Ureter (tissue), 1 donor: ENCODE results near the gene HOXA6. TPM values are rescaled to one million over a fixed set of nuclear protein-coding genes. Genes with fewer than 3 reads are reported as not detected.
A peak's percentile ranks its signal among the peaks of the same experiment; 100 is the strongest.

Experiments
- DNase-seq: peaks from one replicate; pipeline ENCODE4 v3.0.0-alpha.2; 2020; ENCODE audit warnings: low spot score
- total RNA-seq: library from RNA; stranded (reverse); gene quantifications from one replicate; pipeline ENCODE4 v1.2.4, GENCODE V29; 2023
- donor health status: DM: yes; HTN: yes; CAD: no.

HOXA6 gene
- 8.5 TPM for total RNA-seq

- peak; percentile 81 for DNase-seq
Measured at GRCh38 chr7:27147199-27148030, at the start of gene HOXA6. Gene HOXA6, minus strand, starts transcription at chr7:27147774. Its CDS starts 25 bp downstream, at chr7:27147749.

- DNase-seq, result peak; percentile 91
Measured at GRCh38 chr7:27196287-27196767, 48.8 kb upstream of the HOXA6 start.

- peak; percentile 45 for DNase-seq
Measured at GRCh38 chr7:27194686-27195379, 47.3 kb upstream of the HOXA6 start.

DNA sequence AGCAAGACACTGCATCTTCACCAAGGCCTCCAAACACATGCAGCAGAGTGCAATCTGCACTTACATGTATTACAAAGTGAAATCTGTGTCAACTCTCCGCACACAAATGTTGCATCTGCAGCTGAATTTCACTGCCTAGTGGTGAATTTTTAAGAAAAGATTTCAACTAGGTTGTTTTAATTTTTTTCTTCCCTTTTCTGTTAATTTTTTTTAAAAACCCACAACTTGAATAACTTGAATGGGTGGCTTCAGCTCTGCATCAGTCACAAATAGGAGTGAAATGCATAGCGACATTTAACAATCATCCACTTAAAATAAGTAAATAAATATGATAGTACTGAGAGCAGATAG lies 46.4 kb upstream of the HOXA6 start:
- DNase-seq, result no peak

GRCh38 chr7:27193335-27194001 lies 45.9 kb upstream of the HOXA6 start:
- peak; percentile 42 for DNase-seq

DNA sequence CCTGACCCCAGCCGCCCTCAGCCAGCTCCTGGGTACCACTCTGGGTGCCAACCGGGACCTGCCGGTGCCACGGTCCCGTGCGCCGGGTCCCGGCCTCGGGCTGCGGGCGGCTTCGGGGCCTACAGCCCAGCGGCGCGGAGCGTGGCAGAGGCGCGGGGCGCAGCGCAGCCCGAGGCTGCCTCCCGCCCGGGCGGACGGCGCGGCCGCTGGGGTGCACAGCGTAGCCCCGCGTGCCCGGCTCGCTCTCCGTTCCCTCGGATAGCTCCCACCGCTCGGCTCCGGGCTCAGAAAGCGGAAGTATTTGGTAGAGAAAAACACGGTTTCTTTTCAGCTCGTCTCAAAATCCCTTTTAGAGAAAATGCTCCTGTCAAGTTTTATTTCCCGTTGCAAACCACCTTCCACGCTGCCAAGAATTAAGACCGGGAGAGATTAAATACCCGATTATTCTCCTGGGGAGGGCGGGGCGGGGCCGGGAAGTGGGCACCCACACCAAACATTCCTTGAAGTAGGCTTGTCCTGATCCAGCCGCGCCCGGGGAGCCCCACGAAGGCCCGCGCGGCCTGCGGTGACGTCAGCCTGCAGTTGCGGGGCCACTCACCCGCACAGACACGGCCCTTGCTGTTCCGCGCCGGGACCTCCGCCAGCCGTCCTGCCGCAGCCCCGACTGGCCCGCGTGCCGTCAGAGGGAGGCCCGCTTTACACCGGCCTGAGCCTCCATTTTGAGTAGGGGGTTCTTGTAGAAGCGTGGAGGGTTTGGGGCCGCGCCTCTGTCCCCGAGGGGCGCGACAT lies 45.2 kb upstream of the HOXA6 start:
- DNase-seq, result peak; percentile 56

- peak; percentile 83 for DNase-seq
Measured at GRCh38 chr7:27191833-27192545, 44.4 kb upstream of the HOXA6 start.

- peak; percentile 48 for DNase-seq
Measured at GRCh38 chr7:27191161-27191731, 43.7 kb upstream of the HOXA6 start.

DNA sequence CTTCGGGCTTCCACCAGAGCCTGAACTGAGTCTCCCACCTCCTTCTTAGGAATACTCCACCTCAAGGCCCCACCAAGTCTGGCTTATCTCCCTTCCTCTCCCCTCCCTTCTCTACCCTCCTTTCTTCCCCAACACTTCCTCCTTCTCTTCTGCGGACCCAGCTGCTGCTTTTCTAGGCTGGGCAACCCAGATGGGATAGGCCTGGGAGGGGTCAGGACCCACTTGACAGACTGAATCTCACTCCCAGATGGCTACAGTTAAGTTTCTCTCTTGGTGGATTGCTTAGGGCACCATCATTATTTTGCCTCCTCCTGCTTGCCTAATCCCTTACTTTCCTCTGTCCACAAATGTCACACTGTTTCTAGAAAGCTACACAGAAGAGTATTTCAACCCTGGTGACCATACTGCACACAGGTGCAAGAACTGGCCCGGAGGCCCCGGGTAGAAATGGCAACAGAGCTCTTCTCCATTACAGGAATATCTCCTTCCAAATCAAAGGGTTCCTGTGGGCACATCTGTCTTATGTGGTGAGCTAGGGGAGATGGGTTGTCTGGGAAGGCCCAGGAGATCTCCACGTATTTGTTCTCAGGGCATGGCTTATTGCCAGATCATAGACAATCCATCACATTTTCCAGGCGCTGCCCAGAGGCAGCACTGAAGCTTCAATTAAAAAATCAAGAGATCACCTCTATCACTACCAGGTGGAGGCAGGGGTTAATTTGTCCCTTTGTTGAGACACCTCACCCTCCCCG lies 42.6 kb upstream of the HOXA6 start:
- peak; percentile 44 for DNase-seq

GRCh38 chr7:27189295-27189996 lies 41.9 kb upstream of the HOXA6 start:
- peak; percentile 61 for DNase-seq

DNA sequence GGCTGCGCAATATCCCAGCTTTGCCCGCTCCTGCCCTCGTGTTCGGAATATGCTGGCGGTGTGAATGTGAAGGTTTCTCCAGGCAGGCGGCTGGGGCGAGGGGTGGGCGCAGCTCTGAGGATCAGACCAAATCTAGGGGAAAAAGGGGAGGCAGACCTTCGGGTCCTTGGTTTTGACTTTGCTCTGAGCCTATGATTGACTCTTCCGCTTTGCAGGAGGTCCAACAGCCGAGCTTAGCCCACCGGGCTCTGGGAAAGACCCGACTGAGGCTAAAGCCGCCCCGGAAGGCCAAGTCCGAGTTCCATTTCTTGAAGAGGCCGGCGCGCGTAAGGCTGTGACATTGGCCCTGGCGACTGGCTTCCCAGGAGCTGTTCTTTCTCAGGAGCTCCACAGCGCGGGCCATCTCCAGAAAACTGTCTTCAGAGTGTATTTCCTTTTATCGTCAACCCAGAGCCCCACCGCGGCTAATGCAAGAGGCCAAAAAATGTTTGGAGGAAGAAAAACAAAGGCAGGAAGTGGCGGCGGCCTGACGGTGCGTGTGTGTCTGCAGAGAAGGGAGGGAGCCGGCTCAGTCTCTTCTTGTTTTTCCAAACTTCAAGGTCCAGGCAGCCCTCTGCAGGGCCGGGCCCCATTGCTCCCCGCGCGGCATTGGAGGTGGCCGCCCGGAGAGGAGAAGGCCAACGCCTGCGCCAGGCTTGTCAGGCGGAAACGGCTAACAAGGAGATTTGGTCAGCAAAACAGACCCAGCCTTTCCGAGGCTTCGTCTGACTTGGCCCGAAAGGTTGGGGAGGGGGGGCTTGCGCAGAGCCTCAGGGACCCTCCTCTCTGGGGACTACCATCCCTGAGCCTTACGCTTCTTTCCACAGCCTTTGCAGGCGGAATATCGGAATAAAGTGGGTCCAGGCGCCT lies 41.1 kb upstream of the HOXA6 start:
- DNase-seq, result peak; percentile 58

DNA sequence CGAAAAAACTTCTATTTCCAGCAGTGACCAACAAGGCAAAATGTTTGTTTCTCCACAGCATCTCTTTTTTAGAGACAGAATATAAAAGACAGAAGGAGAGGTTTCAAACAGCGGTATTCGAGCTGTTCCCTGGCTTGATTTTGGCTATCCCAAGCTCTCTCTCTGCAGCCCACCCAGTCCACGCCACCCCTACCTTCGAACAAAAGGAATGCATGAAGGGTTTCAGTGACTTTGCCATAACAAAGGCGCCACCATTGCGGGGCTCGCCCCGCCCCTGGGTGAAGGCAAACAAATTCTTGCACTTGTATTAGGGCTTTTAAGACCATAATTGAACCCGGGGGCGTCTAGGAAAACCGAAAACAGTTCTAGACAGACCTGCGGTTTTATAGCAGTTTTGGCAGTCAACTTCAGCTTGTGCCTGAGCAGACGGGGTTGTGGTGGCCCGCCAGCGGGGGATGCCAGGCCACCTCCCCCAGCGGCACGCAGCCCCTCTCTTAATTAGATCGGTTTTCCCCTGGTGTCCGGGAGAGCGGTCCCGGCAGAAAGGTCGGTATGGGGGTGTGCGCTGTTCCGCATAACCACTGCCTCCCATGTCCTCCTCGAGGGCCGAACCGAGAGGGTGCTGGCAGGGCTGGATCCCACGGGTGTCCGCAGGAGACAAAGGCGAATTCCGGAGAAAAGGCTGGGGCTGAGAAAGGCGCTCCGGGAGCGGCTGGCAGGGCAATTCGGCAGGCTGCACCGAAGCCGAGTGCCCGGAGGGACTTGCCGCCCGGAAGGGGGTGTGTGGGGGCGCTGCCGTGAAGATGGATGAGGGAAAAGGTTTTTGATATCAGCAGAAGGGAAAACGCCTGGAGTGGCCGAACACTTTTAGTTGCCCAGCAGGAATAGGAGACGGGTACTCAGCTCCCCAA lies 40.2 kb upstream of the HOXA6 start:
- peak; percentile 42 for DNase-seq

DNA sequence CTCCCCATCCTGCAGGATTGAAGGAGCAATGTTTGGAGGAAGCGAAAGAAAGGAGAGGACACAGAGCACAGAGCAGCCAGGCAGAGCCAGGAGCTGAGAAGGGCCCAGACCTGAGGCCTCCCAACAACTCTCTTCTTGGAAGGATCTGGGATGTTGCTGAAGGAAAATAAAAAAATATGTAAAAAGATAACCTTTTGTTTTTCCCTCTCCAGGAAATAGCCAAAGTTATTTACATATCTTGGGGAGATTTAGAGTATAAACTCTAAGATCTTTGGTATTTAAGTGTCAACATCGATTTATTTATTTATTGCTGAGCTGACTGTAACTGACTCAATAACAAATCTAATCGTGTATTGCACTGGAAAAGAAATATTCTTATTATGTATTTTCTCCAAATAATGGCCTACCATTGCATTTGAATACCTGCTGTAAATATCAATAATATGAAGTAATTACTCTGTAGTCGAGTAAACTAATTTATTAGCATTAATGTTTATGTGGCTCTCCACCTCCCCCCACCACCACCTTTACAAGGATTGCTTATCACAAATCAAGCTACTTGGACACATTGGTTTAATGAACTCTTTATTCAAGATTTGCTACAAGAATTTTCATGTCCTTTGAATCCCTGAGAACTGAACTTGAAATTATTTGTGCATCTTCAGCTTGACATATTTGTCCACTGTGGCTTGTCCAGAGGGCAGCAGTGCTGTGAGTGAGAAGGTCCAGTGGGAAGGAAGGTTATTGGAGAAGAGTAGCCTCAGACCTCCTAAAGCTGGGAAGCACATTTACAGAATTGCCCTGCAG lies 39.3 kb upstream of the HOXA6 start:
- no peak for DNase-seq

DNA sequence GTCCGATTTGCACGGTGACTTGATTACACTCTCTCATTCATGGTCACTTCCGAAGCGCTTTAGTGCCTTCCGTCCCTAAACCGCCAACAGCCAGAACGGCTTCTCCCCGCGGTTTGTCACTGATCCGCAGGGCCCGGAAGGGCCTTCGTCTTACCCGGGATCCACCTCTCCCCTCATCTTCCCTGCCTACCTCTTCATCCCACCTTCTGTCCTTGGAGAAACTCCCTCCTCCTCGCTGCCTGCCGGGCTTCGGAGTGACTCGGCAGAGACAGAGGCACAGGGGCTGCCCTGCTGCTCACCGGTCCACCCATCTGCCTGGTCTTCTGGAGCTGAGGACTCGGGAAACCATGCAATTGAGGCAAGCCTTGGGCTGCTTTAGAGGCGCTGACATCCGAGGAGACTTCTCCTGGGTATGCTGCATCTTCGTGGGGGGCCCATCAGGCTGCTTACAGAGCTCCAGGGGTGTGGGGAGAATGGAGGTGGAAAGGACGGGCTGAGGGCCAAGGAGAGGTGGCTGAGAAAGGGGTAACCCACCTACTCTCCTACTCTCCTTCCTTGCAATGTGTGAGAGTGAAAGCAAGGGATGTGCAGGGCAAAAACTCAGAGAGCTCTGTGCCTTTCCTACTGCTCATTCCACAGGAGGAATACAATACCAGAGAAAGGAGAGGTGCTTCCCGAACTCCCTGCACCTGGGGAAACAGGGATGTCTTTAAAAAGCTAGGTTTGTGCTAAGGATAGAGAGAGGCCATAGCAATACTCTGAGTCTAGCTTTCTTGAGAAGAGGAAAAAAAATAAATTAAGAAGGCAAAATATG lies 38.5 kb upstream of the HOXA6 start:
- peak; percentile 48 for DNase-seq
